Measurements from ENCODE around the gene RTL1. TPM values are rescaled to one million over a fixed set of nuclear protein-coding genes. Genes with fewer than 3 reads are reported as not detected.

The RTL1 gene
- total RNA-seq, 6 experiments from 2014 or later: not detected

GRCh38 chr14:100861937-100862247 lies 41.6 kb downstream of the RTL1 start:
- DNase-seq: no peak
- Mint-ChIP-seq H3K27me3 (ENCODE audit: insufficient read depth) (peaks cover 29% of the 10 kb centered on the region), H3K36me3 (ENCODE audit: low read depth) (peaks cover 8% of the 10 kb centered on the region), H3K9me3 (no peaks in the 10 kb centered on the region), H3K4me3 (no peak overlapping the region), H3K27ac (peak overlapping the region; percentile 55; the same call in 1 of the 2 replicates), H3K4me1 (ENCODE audit: low read depth) (peaks cover 35% of the 10 kb centered on the region)
- TF ChIP-seq CTCF (IDR thresholded peaks at IDR 0.05): no peak

- Mint-ChIP-seq H3K9me3 (no peaks in the 10 kb centered on the region), H3K27me3 (ENCODE audit: insufficient read depth) (peaks cover 28% of the 10 kb centered on the region), H3K36me3 (ENCODE audit: low read depth) (peaks cover 8% of the 10 kb centered on the region), H3K27ac (0 out of 2 replicates have a peak overlapping the region, but pooled peaks have one; percentile 55), H3K4me3 (no peak overlapping the region), H3K4me1 (ENCODE audit: low read depth) (peaks cover 35% of the 10 kb centered on the region)
- DNase-seq: no peak
- no peak for TF ChIP-seq CTCF (IDR thresholded peaks at IDR 0.05)
These were observed 42.2 kb downstream of the RTL1 start for GRCh38 chr14:100861188-100861936.

- no peak for TF ChIP-seq CTCF (IDR thresholded peaks at IDR 0.05)
- DNase-seq: no peak
- Mint-ChIP-seq H3K4me1 (ENCODE audit: low read depth) (peaks cover 35% of the 10 kb centered on the region), H3K27me3 (ENCODE audit: insufficient read depth) (peaks cover 30% of the 10 kb centered on the region), H3K4me3 (no peak overlapping the region), H3K9me3 (no peaks in the 10 kb centered on the region), H3K36me3 (ENCODE audit: low read depth) (peaks cover 8% of the 10 kb centered on the region), H3K27ac (no peak overlapping the region)
These were observed 42.9 kb downstream of the RTL1 start for GRCh38 chr14:100860556-100861187.

- DNase-seq: no peak
- Mint-ChIP-seq H3K9me3 (no peaks in the 10 kb centered on the region), H3K27me3 (ENCODE audit: insufficient read depth) (peaks cover 30% of the 10 kb centered on the region), H3K4me3 (no peak overlapping the region), H3K4me1 (ENCODE audit: low read depth) (peaks cover 26% of the 10 kb centered on the region), H3K36me3 (ENCODE audit: low read depth) (peaks cover 4% of the 10 kb centered on the region), H3K27ac (no peak overlapping the region)
- no peak for TF ChIP-seq CTCF (IDR thresholded peaks at IDR 0.05)
These were observed 43.7 kb downstream of the RTL1 start for GRCh38 chr14:100859781-100860180.

GRCh38 chr14:100858838-100859220 lies 44.7 kb downstream of the RTL1 start:
- Mint-ChIP-seq H3K27ac (no peak overlapping the region), H3K4me1 (ENCODE audit: low read depth) (peaks cover 17% of the 10 kb centered on the region), H3K36me3 (ENCODE audit: low read depth) (peaks cover 4% of the 10 kb centered on the region), H3K27me3 (ENCODE audit: insufficient read depth) (peaks cover 27% of the 10 kb centered on the region), H3K4me3 (no peak overlapping the region), H3K9me3 (no peaks in the 10 kb centered on the region)
- no peak for DNase-seq
- TF ChIP-seq CTCF (IDR thresholded peaks at IDR 0.05): no peak
